Panc1 (cell line): ENCODE measurements around the gene BLM.
"Not testable (repeated sequence)": the region's sequence is repeated elsewhere in the genome, so short reads cannot be mapped to it uniquely, and the experiment has no call there.

Experiments
- POLR2AphosphoS5 ChIP-seq: IDR thresholded peaks from 2 replicates; pipeline ENCODE4 v1.6.1; 2012; ENCODE audit warnings: mild to moderate bottlenecking, low read depth, low read length, moderate library complexity
- REST ChIP-seq, 2 experiments: IDR thresholded peaks; 2 replicates each; pipeline ENCODE4 v1.6.1; 2011 to 2012; ENCODE audit warnings: low read depth in 2 of 2, control low read depth in 1 of 2, low read length in 1 of 2, mild to moderate bottlenecking in 1 of 2, moderate library complexity in 1 of 2; ENCODE audit not compliant: insufficient read depth in 1 of 2
- SIN3A ChIP-seq: IDR thresholded peaks from 2 replicates; pipeline ENCODE4 v1.6.1; 2012; ENCODE audit warnings: low read depth, mild to moderate bottlenecking, low read length, moderate library complexity, borderline replicate concordance; ENCODE audit not compliant: insufficient read depth
- TF ChIP-seq, protein P1 (sequence below): fragments of 450-650 bp; IDR thresholded peaks from 2 replicates; pipeline ENCODE4 v1.5.1; 2017; ENCODE audit warnings: mild to moderate bottlenecking

- TF ChIP-seq, protein P1, sequence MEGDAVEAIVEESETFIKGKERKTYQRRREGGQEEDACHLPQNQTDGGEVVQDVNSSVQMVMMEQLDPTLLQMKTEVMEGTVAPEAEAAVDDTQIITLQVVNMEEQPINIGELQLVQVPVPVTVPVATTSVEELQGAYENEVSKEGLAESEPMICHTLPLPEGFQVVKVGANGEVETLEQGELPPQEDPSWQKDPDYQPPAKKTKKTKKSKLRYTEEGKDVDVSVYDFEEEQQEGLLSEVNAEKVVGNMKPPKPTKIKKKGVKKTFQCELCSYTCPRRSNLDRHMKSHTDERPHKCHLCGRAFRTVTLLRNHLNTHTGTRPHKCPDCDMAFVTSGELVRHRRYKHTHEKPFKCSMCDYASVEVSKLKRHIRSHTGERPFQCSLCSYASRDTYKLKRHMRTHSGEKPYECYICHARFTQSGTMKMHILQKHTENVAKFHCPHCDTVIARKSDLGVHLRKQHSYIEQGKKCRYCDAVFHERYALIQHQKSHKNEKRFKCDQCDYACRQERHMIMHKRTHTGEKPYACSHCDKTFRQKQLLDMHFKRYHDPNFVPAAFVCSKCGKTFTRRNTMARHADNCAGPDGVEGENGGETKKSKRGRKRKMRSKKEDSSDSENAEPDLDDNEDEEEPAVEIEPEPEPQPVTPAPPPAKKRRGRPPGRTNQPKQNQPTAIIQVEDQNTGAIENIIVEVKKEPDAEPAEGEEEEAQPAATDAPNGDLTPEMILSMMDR = not testable (repeated sequence)
- TF ChIP-seq POLR2AphosphoS5; SIN3A; REST (IDR thresholded peaks at IDR 0.05; ENCODE audit: insufficient read depth in 1 of 2, low read depth in 2 of 2, low read length in 1 of 2): not testable (repeated sequence)
Observed at GRCh38 chr15:90689326-90689961, 27.7 kb upstream of the BLM start.
